GDM1 (cell line): ENCODE results near the gene NACC2.
"Not testable (repeated sequence)": the region's sequence is repeated elsewhere in the genome, so short reads cannot be mapped to it uniquely, and the experiment has no call there.

Source experiments
- DNase-seq: peaks from one replicate; lab custom pipeline; 2025; lab: John Stamatoyannopoulos, UW

Gene NACC2

DNA sequence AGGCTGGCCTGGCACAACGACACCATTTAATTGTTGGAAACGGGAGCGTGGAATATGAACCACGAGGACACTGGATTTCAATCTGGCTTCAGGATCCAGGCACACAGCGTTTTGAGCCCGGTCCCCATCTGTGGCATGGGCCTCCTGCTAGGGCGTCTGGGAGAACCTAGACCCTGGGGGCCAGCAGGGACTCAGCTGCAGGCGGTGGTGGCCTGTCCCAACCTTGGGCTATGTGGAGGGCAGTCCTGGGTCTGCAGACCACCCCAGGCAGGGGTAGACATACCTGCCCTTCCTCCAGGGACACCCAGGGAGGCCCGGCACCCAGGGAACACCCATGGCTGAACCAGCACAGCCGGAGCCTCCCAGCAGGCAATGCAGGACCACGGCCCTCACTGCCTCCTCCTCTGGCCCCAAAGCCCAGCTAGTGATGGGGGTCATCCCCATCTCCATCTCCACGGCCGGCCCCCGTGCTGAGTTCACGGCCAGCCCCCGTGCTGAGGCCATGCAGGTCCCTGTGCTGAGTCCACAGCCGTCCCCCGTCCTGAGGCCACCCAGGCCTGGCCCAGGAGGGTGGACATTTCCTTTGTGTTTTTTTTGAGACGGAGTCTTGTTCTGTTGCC, 115.4 kb downstream of the NACC2 start:
- DNase-seq, result no peak

- DNase-seq, result no peak
Measured at GRCh38 chr9:135978642-135979546, 116.2 kb downstream of the NACC2 start.

DNA sequence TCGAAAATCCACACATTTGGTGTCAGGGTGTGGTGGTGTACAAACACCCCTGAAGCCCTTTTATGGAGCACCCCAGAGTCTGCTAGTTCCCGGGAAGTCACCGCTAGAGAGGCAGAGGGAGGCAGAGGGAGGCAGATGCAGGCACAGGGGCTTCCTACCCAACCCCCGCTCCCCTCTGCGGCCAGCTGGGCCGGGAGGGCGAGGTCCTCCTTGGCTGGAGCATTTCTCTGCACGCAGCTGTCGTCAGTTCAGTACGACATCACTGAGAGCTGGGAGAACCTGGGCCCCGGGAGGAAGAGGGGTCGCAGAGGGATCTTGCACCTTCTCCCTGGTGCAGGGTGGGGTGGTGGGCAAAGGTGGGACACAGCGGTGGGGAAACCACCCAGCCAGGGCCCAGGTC, 118.1 kb downstream of the NACC2 start:
- DNase-seq, result no peak

DNA sequence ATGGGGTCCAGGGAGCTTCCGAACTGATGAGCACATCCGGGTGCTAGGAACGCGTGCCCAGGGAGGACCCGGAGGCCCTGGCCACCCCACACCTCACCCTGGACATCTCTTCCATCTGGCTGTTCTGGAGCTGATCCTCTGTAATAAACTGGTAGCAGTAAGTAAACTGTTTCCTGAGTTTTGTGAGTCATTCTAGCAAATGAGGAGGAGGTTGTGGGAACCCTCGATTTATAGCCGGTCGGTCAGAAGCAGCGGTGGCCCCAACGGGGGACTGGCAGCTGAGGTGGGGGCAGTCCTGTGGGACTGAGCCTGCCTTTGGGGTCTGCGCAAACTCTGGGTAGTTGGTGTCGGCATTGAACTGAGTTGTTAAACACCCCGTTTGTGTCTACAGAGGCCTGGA, 118.6 kb downstream of the NACC2 start:
- no peak for DNase-seq

- DNase-seq, result no peak
Measured at GRCh38 chr9:135975834-135976233, 119.3 kb downstream of the NACC2 start.

GRCh38 chr9:135974220-135974573, 120.9 kb downstream of the NACC2 start:
- DNase-seq, result no peak

DNA sequence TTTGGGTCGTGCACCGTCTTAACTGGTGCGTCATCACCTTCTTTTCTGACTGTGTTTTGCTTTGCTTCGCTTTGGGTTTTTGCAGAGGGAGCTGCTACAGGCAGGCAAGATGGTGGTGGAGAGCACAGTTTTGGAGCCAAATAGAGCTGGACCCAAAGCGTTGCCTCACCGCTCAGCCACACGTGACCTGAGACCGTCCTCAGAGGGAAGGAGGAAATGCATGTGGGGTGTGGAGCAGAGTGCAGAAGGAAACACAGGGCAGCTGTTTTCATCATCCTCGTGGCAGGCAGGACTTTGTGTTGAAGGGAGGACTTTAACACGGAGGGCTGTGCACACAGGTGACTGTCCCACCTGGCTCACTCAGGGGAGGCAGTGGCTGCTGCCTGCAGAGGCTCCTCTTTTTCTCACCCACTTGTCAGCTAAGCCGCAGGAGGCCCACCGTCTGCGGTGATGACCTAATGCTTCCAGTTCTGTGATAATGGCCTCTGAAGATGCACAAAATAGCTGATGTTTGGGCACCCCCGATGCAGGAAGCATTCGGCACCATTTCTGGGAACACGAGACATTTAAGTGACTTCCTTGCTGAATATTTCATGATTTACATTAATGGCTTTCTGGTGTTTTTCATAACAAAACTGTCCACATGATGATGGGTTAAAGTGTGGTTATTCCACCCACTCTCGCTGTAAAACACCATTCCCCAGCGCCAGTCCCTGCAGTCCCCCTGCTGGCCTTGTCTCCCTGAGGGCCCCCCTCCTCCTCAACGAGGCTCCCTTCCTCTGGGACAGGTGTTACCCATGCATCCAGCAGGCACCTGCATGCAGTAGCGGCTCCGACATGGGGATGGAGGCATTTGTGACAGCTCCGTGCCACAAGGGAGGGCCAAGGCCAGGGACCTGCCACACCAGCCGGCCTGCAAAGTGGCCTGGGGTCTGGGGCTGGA, 121.5 kb downstream of the NACC2 start:
- no peak for DNase-seq

- DNase-seq, result no peak
Measured at GRCh38 chr9:135971892-135972291, 123.2 kb downstream of the NACC2 start.

- no peak for DNase-seq
Measured at GRCh38 chr9:135971111-135971766, 123.8 kb downstream of the NACC2 start.

DNA sequence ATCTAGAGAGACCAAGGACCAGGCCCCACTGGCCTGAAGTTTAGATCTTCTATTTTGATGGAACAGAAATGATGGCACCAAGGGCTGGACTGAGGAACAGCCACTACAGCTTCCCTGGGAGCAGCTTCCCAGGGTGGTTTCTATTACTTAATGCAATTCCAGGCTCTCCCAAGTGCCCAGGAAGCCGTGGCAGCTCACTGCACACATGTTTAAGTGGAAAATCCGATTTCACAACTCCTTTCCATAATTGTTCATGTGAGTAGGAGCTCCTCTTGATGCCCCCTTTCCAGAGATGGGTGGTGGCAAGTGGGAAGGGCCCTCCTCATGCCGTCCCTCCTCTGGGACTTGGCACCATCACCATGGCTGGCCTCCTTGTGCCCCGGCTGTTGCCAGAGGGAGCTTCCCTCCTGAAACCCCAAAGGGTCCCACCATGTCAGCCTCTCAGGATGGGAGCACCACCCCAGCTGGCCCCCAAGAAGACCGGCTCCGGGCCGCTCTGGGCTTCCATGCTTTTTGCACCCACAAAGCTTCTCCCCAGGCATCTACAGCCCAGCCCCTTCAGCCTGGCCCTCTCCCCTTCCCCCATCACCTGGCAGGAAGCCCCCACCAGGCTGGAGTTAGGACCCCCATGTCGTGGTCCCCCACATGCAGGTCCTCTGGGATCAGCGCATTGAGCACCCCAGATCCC, 124.8 kb downstream of the NACC2 start:
- no peak for DNase-seq

DNA sequence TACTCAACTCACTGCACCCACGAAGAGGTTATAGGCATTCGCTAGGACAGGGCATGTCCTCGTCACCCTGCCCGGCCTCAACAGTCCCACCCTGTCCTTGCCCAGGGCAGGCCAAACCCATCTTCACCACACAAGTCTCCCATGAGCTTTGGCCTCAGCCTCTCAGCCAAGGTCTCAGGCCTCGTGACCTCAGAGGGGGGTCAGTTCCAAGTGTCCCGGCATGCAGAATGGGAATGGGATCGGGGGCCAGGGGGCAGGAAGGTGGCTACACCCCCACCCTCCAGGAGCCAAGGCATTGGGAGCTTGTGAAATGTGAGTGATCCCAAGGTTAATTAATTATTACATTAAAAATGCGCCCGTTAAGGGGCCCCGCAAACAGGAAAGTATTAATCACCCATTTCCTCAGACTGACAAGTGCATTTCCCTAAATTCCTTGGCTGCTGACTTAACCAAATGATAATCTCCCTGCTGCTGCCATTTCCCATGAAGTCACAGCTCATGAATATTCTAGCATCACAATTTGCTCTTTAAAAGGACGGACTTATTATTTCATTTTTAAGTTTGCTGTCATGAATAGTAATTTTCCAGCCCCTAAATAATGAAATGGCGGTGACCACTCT, 125.9 kb downstream of the NACC2 start:
- no peak for DNase-seq

DNA sequence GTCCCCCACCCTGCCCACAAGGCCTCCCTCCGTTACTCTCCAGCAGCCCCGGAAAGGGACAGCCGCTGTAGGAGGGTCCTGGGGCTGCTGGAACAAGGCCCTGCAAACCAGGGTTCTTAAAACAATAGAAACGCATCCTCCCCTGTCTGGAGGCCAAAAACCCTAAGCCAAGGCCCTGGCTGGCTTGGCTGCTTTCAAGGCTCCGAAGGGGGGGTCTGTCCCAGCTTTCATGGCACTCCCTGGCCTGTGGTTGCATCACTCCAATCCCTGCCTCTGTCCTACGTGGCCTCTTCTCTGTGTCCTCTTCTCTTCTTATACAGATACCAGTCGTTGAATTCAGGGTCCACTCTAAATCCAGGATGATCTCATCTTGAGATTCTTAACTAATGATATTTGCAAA, 126.5 kb downstream of the NACC2 start:
- no peak for DNase-seq

- DNase-seq, result no peak
Measured at GRCh38 chr9:135968083-135968476, 127.0 kb downstream of the NACC2 start.

DNA sequence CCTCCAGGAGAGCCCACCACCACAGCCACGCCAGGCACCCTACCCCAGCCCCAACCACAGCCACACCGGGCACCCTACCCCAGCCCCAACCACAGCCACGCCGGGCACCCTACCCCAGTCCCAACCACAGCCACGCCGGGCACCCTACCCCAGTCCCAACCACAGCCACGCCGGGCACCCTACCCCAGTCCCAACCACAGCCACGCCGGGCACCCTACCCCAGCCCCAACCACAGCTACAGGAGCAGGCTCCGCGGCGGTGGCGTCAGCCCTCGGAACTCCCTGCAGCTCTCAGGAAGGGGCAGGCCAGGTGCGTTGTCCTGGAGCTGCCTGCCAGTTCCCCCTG, 128.2 kb downstream of the NACC2 start:
- not testable (repeated sequence) for DNase-seq

DNA sequence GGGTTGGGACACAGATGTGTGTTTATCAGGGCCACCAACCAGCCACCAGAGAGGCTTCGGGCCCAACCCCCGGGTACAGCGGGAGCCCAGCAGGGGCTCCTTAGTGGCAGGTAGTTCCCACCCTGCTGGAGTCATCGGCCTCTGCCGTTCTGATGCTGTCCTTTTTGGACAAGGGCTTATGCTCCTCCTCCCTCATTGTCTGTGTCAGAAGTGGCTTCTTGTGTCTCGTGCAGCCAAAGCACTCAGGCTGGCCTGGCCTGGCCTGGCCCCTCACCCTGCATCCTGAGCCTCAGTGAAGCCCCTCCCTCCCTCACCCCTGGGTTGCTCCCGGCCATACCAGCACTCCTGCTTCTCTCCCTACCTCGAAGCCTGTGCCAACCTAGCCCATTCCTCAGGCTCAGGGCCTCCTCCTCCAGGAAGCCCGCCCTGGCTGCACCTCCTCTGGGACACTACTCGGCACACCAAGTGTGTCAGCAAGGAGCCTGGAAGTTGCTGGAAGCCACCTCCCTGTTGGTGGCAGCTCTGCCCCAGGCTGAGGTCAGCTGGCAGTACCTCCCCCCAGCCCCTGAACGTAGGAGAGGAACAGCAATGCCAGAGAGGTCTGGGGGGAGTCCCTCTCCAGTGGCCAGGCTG, 129.8 kb downstream of the NACC2 start:
- DNase-seq, result no peak

- DNase-seq, result no peak
Measured at GRCh38 chr9:135963938-135964337, 131.2 kb downstream of the NACC2 start.

DNA sequence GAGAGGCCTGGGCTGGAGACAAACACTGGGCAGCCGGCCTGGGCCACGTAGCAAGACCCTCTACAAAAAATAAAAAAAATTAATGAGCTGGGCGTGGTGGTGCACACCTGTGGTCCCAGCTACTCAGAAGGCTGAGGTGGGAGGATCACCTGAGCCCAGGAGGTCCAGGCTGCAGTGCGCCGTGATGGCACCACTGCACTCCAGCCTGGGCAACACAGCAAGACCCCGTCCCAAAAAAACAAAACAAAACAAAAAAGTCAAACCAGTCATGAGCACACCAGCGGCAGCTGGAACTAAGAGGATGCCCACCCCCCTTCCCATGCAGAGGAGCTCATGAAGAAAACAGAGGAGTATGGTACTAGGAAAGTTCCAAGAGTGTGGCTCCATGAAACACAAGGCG, 131.8 kb downstream of the NACC2 start:
- no peak for DNase-seq

DNA sequence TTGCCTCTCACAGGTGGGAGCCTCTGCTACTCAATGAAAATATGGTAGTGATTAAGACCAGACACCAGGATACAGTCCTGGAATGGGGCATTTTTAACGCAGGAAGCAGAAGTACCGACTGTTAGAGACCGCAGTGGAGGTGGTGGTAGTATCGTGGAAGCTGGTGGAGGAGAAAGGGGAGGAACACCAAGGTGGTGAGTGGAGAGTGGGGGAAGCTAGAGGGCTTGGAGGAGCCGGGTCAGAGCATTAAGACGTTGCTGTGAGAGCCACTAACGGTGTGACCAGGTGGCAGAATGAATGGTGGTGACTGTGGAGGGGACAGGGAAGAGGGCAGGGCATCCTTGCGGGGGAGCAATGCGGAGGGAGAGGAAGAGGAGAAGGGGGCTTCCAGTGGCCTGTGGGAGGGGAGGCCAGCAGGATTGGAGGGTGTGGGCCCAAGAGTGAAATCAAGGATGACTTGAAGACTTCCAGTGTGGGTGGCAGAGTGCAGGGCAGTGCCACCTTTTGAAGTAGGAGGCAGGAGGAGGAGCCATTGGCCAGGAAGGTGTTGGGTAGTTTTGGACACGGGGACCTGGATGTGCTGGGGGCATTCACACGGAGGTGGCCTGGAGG, 132.3 kb downstream of the NACC2 start:
- DNase-seq, result peak; percentile 50

DNA sequence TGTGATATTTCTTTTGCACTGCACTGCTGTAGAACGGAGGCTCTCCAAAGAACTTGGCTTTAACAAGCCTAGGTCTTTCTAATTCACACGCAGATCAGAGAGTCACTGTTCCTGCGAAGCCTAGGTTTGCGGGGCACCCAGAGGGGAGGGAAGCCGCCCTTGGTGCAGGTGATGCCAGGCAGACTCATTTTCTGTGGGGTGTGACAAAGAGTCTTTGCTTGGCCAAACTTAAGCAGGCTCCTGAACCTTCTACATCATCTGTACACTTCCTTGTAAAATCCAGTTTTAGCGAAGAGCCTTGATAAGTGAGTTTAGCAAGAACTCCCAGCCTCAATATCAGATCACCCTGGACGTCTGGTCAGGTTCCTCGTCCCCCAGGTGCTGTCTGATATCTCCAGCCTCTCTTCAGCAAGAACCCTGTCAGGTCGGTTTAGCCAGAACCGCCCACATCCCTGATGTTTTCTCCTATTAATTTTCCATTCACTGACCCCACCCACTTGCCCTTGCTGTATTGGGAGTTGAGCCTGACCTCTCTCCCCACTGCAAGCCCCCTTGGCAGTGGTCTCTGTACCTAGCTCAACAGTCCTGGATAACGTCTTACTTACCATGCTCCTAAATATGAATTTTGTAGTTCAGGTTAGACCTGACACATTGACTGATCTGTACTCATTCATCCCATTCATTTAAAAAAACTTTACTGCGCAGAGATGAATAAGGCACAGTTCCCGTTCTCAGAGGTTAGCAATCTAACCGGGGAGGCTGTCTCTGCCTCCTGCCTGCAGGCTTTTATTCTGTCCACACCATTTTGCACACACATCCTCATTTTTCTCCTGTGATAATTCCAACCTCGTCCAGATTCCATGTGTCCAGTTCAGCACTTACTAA, 133.0 kb downstream of the NACC2 start:
- DNase-seq, result no peak
